Small intestine (tissue), 4 donors: Measurements from ENCODE around the gene GPBP1L1. TPM values are rescaled to one million over a fixed set of nuclear protein-coding genes. Genes with fewer than 3 reads are reported as not detected.

Experiments used
- polyA plus RNA-seq, 4 donors: library from polyadenylated mRNA; stranded (reverse) in 3 of 4; unstranded in 1 of 4; fragments of 200-250 nt in 3 of 4; fragments of 120-200 nt in 1 of 4; gene quantifications; one replicate each; pipeline versions ENCODE4 v1.2.1 to v1.2.3, GENCODE V29; 2013
- donor health status: healthy with polysubstance abuse.
- donor health status: Bipolar disorder and iron deficiency.
- donor health status: healthy.

GPBP1L1 gene
- polyA plus RNA-seq, 4 donors = 74.2 to 112 (median 95.5) TPM

Other genes starting within 250 kb of the GPBP1L1 start
- gene TESK2, start 195.4 kb downstream of the GPBP1L1 start, polyA plus RNA-seq = 10 to 100 TPM in 3 of 4 donors, 1 to 10 TPM in 1; 5.5 to 22.1 (median 12.6) TPM
- 1 to 10 TPM in 3 of 4 donors, under 1 TPM in 1; 0.67 to 4.8 (median 1.8) TPM for gene CCDC163, start 186.5 kb downstream of the GPBP1L1 start, polyA plus RNA-seq
- 1 to 10 TPM; 1.3 to 8.8 (median 4.5) TPM for gene MMACHC, start 186.2 kb downstream of the GPBP1L1 start, polyA plus RNA-seq
- gene PRDX1, start 164.6 kb downstream of the GPBP1L1 start, polyA plus RNA-seq = 1,000 to 10,000 TPM in 1 of 4 donors, 100 to 1,000 TPM in 3; 222 to 1,200 (median 780) TPM
- gene AKR1A1, start 135.7 kb downstream of the GPBP1L1 start, polyA plus RNA-seq = 100 to 1,000 TPM; 241 to 636 (median 313) TPM
- gene NASP, start 102.5 kb downstream of the GPBP1L1 start, polyA plus RNA-seq = 100 to 1,000 TPM in 2 of 4 donors, 10 to 100 TPM in 2; 46.3 to 149 (median 96.9) TPM
- gene CCDC17, start 62.5 kb downstream of the GPBP1L1 start, polyA plus RNA-seq = 1 to 10 TPM in 3 of 4 donors, under 1 TPM in 1; 0.66 to 8.3 (median 3.3) TPM
- 10 to 100 TPM; 13.2 to 48.7 (median 19.5) TPM for gene TMEM69, start 1.6 kb upstream of the GPBP1L1 start, polyA plus RNA-seq
- gene IPP, start 64.1 kb upstream of the GPBP1L1 start, polyA plus RNA-seq = 10 to 100 TPM in 1 of 4 donors, 1 to 10 TPM in 3; 4.2 to 21.1 (median 7.5) TPM
- gene MAST2, start 117.1 kb upstream of the GPBP1L1 start, polyA plus RNA-seq = 10 to 100 TPM; 23.3 to 70.2 (median 41.8) TPM